Type B pancreatic cell (in vitro differentiated cells): ENCODE results near the gene OR51Q1. TPM values are rescaled to one million over a fixed set of nuclear protein-coding genes. Genes with fewer than 3 reads are reported as not detected.

Source experiments
- DNase-seq: peaks from one replicate; pipeline ENCODE4 v3.0.0; 2021; ENCODE audit warnings: mixed read lengths; ENCODE audit not compliant: unreplicated experiment; ENCODE audit errors: extremely low spot score
- H3K27ac Mint-ChIP-seq: 2 replicates; pipeline ENCODE4 v1.8.0; 2021; ENCODE audit warnings: mild to moderate bottlenecking, mixed read lengths
- H3K27me3 Mint-ChIP-seq: 2 replicates; pipeline ENCODE4 v1.8.0; 2021; ENCODE audit warnings: mixed read lengths
- H3K36me3 Mint-ChIP-seq: 2 replicates; pipeline ENCODE4 v1.8.0; 2021; ENCODE audit warnings: mixed read lengths
- H3K4me1 Mint-ChIP-seq: one replicate; pipeline ENCODE4 v1.8.0; 2021; ENCODE audit warnings: mixed read lengths; ENCODE audit not compliant: unreplicated experiment
- H3K4me3 Mint-ChIP-seq: 2 replicates; pipeline ENCODE4 v1.8.0; 2021; ENCODE audit warnings: mild to moderate bottlenecking, mixed read lengths
- H3K9me3 Mint-ChIP-seq: 2 replicates; pipeline ENCODE4 v1.8.0; 2021; ENCODE audit warnings: mixed read lengths
- long read RNA-seq: library from polyadenylated mRNA; unstranded; transcript quantifications from one replicate; pipeline ENCODE4 v2.0.0, GENCODE V29; 2020
- total RNA-seq: library from RNA; stranded (reverse); gene quantifications from 2 replicates; pipeline ENCODE4 v1.2.1, GENCODE V29; 2021; ENCODE audit warnings: low replicate concordance
- TF ChIP-seq, protein P1 (sequence below): fragments of 200-600 bp; sonication (generic); conservative IDR thresholded peaks from 2 replicates; pipeline ENCODE4 v1.5.0; 2021; ENCODE audit warnings: antibody characterized with exemption, mild to moderate bottlenecking

OR51Q1 gene
- total RNA-seq: not detected in 2 replicates
- long read RNA-seq: 0 reads

GRCh38 chr11:5421811-5422210, at the start of gene OR51Q1:
Gene OR51Q1, plus strand, starts transcription at chr11:5422111. Its CDS starts 90 bp downstream, at chr11:5422201.
- Mint-ChIP-seq H3K9me3 (no peaks in the 10 kb centered on the region), H3K4me3 (no peak within 1 kb of the TSS), H3K27me3 (peaks cover 6% of the 10 kb centered on the region), H3K4me1 (no peaks in the 10 kb centered on the region), H3K27ac (no peak within 1 kb of the TSS), H3K36me3 (no peaks in the 10 kb centered on the region)
- TF ChIP-seq, protein P1, sequence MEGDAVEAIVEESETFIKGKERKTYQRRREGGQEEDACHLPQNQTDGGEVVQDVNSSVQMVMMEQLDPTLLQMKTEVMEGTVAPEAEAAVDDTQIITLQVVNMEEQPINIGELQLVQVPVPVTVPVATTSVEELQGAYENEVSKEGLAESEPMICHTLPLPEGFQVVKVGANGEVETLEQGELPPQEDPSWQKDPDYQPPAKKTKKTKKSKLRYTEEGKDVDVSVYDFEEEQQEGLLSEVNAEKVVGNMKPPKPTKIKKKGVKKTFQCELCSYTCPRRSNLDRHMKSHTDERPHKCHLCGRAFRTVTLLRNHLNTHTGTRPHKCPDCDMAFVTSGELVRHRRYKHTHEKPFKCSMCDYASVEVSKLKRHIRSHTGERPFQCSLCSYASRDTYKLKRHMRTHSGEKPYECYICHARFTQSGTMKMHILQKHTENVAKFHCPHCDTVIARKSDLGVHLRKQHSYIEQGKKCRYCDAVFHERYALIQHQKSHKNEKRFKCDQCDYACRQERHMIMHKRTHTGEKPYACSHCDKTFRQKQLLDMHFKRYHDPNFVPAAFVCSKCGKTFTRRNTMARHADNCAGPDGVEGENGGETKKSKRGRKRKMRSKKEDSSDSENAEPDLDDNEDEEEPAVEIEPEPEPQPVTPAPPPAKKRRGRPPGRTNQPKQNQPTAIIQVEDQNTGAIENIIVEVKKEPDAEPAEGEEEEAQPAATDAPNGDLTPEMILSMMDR: no peak
- DNase-seq: no peak

GRCh38 chr11:5380740-5381342, 41.1 kb upstream of the OR51Q1 start:
- Mint-ChIP-seq H3K4me3 (no peak overlapping the region), H3K9me3 (no peaks in the 10 kb centered on the region), H3K36me3 (no peaks in the 10 kb centered on the region), H3K27ac (no peak overlapping the region), H3K27me3 (no peaks in the 10 kb centered on the region), H3K4me1 (no peaks in the 10 kb centered on the region)
- TF ChIP-seq, protein P1: peak; percentile 84
- DNase-seq: no peak

GRCh38 chr11:5383576-5383975, 38.3 kb upstream of the OR51Q1 start, which contains the start of gene OR51M1:
Gene OR51M1, plus strand, starts transcription at chr11:5383812. Its CDS starts 5,587 bp downstream, at chr11:5389399.
- TF ChIP-seq, protein P1: no peak
- no peak for DNase-seq
- no peaks in the 10 kb centered on the region for H3K4me1 Mint-ChIP-seq
- no peak within 1 kb of the TSS for H3K4me3 Mint-ChIP-seq
- no peaks in the 10 kb centered on the region for H3K27me3 Mint-ChIP-seq
- no peak within 1 kb of the TSS for H3K27ac Mint-ChIP-seq
- H3K36me3 Mint-ChIP-seq: no peaks in the 10 kb centered on the region
- no peaks in the 10 kb centered on the region for H3K9me3 Mint-ChIP-seq

GRCh38 chr11:5384335-5384734, 37.6 kb upstream of the OR51Q1 start:
- H3K27me3 Mint-ChIP-seq: no peaks in the 10 kb centered on the region
- TF ChIP-seq, protein P1: no peak
- H3K9me3 Mint-ChIP-seq: no peaks in the 10 kb centered on the region
- no peaks in the 10 kb centered on the region for H3K36me3 Mint-ChIP-seq
- no peak overlapping the region for H3K4me3 Mint-ChIP-seq
- DNase-seq: no peak
- H3K27ac Mint-ChIP-seq: no peak overlapping the region
- H3K4me1 Mint-ChIP-seq: no peaks in the 10 kb centered on the region

- H3K4me1 Mint-ChIP-seq: no peaks in the 10 kb centered on the region
- DNase-seq: no peak
- H3K9me3 Mint-ChIP-seq: no peaks in the 10 kb centered on the region
- H3K27ac Mint-ChIP-seq: no peak overlapping the region
- TF ChIP-seq, protein P1: no peak
- H3K36me3 Mint-ChIP-seq: no peaks in the 10 kb centered on the region
- no peaks in the 10 kb centered on the region for H3K27me3 Mint-ChIP-seq
- H3K4me3 Mint-ChIP-seq: no peak overlapping the region
These were observed 31.7 kb upstream of the OR51Q1 start for GRCh38 chr11:5390210-5390609.

DNA sequence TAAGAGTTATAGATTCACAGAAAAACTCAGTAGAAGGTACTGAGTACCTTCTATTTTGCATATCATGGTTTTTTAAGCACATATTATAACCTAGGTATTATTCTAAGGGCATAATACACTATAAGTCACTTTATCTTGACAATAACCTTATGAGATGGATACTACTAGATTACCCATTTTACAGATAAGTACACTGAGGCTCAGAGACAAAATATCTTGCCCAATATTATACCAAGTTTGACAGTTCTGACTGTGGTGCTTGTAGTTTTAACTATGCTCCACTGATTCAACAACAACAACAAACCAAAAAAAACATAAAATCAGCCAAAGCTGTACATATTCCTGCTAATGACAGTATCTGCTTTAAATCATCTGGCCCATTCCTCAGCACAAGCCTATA, 27.8 kb upstream of the OR51Q1 start:
- no peak overlapping the region for H3K4me3 Mint-ChIP-seq
- H3K4me1 Mint-ChIP-seq: no peaks in the 10 kb centered on the region
- no peak overlapping the region for H3K27ac Mint-ChIP-seq
- H3K9me3 Mint-ChIP-seq: no peaks in the 10 kb centered on the region
- H3K27me3 Mint-ChIP-seq: peaks cover 5% of the 10 kb centered on the region
- H3K36me3 Mint-ChIP-seq: no peaks in the 10 kb centered on the region
- TF ChIP-seq, protein P1: no peak
- no peak for DNase-seq
